Measurements from ENCODE around the gene NRG3.

GRCh38 chr10:82674036-82674435 is 799.0 kb downstream of the NRG3 start:
- TF ChIP-seq, protein P1, sequence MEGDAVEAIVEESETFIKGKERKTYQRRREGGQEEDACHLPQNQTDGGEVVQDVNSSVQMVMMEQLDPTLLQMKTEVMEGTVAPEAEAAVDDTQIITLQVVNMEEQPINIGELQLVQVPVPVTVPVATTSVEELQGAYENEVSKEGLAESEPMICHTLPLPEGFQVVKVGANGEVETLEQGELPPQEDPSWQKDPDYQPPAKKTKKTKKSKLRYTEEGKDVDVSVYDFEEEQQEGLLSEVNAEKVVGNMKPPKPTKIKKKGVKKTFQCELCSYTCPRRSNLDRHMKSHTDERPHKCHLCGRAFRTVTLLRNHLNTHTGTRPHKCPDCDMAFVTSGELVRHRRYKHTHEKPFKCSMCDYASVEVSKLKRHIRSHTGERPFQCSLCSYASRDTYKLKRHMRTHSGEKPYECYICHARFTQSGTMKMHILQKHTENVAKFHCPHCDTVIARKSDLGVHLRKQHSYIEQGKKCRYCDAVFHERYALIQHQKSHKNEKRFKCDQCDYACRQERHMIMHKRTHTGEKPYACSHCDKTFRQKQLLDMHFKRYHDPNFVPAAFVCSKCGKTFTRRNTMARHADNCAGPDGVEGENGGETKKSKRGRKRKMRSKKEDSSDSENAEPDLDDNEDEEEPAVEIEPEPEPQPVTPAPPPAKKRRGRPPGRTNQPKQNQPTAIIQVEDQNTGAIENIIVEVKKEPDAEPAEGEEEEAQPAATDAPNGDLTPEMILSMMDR (IDR thresholded peaks at IDR 0.05), result no peak
- TF ChIP-seq EP300 (IDR thresholded peaks at IDR 0.05), result no peak
- no peak for TF ChIP-seq POLR2A (IDR thresholded peaks at IDR 0.05)

Data from upper lobe of left lung (tissue), 4 donors.